HepG2 (cell line): Measurements from ENCODE around the gene PTEN. TPM values are rescaled to one million over a fixed set of nuclear protein-coding genes. Genes with fewer than 3 reads are reported as not detected.

Experiments used
- ATAC-seq: fragments of 200-7000 bp; cut with Tn5 transposase; 3 replicates; pipeline ENCODE4 v1.9.1; 2020; ENCODE audit warnings: mild to moderate bottlenecking, moderate library complexity
- BruUV-seq: library from RNA; stranded (reverse); fragments of 400-500 nt; replicated peaks from 2 replicates; lab custom pipeline; 2021; lab: Mats Ljungman, UMichigan
- CTCF ChIA-PET: fragments of 300-600 bp; formaldehyde crosslinking; extraction: SDS; loops from one replicate; lab custom pipeline; 2021; ENCODE audit warnings: low total read pairs, inconsistent platforms, low intra/inter-chr PET ratio; lab: Yijun Ruan, JAX
- POLR2A ChIA-PET: fragments of 350-600 bp; sonication (Branson Sonifier 250); formaldehyde crosslinking; loops from one replicate; lab custom pipeline; 2020; ENCODE audit warnings: antibody characterized with exemption, inconsistent platforms; lab: Yijun Ruan, JAX
- DNase-seq: peaks from one replicate; pipeline ENCODE4 v3.0.0-alpha.2; 2015; ENCODE audit warnings: low spot score
- FAIRE-seq: peaks from 3 replicates; lab custom pipeline; 2011; peaks lifted over from hg19 to GRCh38; lab: Jason Lieb, UNC
- H2AFZ ChIP-seq: one replicate; pipeline ENCODE4 v1.6.1; 2011; ENCODE audit warnings: low read length, inconsistent platforms
- H3K27ac ChIP-seq: fragments of 300-600 bp; 3 replicates; pipeline ENCODE4 v1.8.0; 2011; ENCODE audit warnings: mixed run types, mild to moderate bottlenecking, mixed read lengths, low read length, inconsistent platforms; ENCODE audit not compliant: insufficient read depth; ENCODE audit errors: extremely low read length
- H3K27me3 ChIP-seq, 2 experiments: fragments of 200-600 bp in 1 of 2; 2 replicates in 1 of 2; 3 replicates in 1 of 2; pipeline versions ENCODE4 v1.6.0 to v1.8.0; 2011; ENCODE audit warnings: low read length in 2 of 2, mild to moderate bottlenecking in 2 of 2, moderate library complexity in 2 of 2, inconsistent platforms in 1 of 2; ENCODE audit not compliant: insufficient read depth in 2 of 2, control insufficient read depth in 1 of 2
- H3K36me3 ChIP-seq, 2 experiments: fragments of 200-600 bp in 1 of 2; replicated peaks in 1 of 2; 2 replicates in 1 of 2; 3 replicates in 1 of 2; pipeline versions ENCODE4 v1.5.1 to v1.8.0; 2011; ENCODE audit warnings: low read length in 2 of 2, inconsistent platforms in 1 of 2; ENCODE audit not compliant: insufficient read depth in 2 of 2, control insufficient read depth in 1 of 2
- H3K4me1 ChIP-seq: 2 replicates; pipeline ENCODE4 v1.5.1; 2012; ENCODE audit warnings: low read length, inconsistent platforms; ENCODE audit not compliant: insufficient read depth
- H3K4me2 ChIP-seq: 2 replicates; pipeline ENCODE4 v1.6.0; 2011; ENCODE audit warnings: low read depth, low read length, inconsistent platforms
- H3K4me3 ChIP-seq, 3 experiments: fragments of 200-600 bp in 1 of 3; sonication (generic), shearing (Covaris generic) in 1 of 3; replicated peaks in 1 of 3; 2 replicates each; pipeline ENCODE4 v1.5.1; 2011 to 2016; ENCODE audit warnings: low read length in 3 of 3, inconsistent platforms in 2 of 3, low read depth in 2 of 3, mild to moderate bottlenecking in 2 of 3, control low read depth in 1 of 3, mixed read lengths in 1 of 3; ENCODE audit not compliant: insufficient read depth in 1 of 3
- H3K79me2 ChIP-seq: one replicate; pipeline ENCODE4 v1.6.1; 2011; ENCODE audit warnings: low read length, inconsistent platforms; ENCODE audit not compliant: insufficient read depth
- H3K9ac ChIP-seq: 2 replicates; pipeline ENCODE4 v1.6.0; 2011; ENCODE audit warnings: mild to moderate bottlenecking, low read depth, low read length, inconsistent platforms; ENCODE audit not compliant: insufficient read depth
- H3K9me3 ChIP-seq: 2 replicates; pipeline ENCODE4 v1.5.1; 2012; ENCODE audit warnings: mild to moderate bottlenecking, low read length
- H4K20me1 ChIP-seq: 2 replicates; pipeline ENCODE4 v1.6.0; 2011; ENCODE audit warnings: inconsistent platforms, mild to moderate bottlenecking, low read length, moderate library complexity; ENCODE audit not compliant: insufficient read depth
- FOXM1 ChIP-seq: sonication (generic); formaldehyde crosslinking; IDR thresholded peaks from 2 replicates; pipeline ENCODE4 v1.5.0; 2020; ENCODE audit warnings: missing genetic modification reagents
- MTF1 ChIP-seq: sonication (generic); formaldehyde crosslinking; IDR thresholded peaks from 2 replicates; pipeline ENCODE4 v1.5.0; 2020; ENCODE audit warnings: missing genetic modification reagents
- NR2C2 ChIP-seq: sonication (generic); formaldehyde crosslinking; IDR thresholded peaks from 2 replicates; pipeline ENCODE4 v1.4.0; 2020; ENCODE audit warnings: missing genetic modification reagents, mild to moderate bottlenecking, moderate library complexity, borderline replicate concordance
- PHF5A ChIP-seq: IDR thresholded peaks from one replicate; pipeline ENCODE4 v1.6.1; 2018; ENCODE audit warnings: low read depth, missing genetic modification reagents; ENCODE audit not compliant: unreplicated experiment
- SIN3B ChIP-seq: fragments of 150-350 bp; IDR thresholded peaks from 2 replicates; pipeline ENCODE4 v1.6.1; 2014; ENCODE audit warnings: low read length
- SMC3 ChIP-seq: IDR thresholded peaks from 2 replicates; pipeline ENCODE4 v1.6.1; 2011; ENCODE audit warnings: low read length, improper control_type of control experiment
- STAG1 ChIP-seq: sonication (generic); formaldehyde crosslinking; IDR thresholded peaks from 2 replicates; pipeline ENCODE4 v1.4.0; 2020; ENCODE audit warnings: missing genetic modification reagents
- ZMYM3 ChIP-seq: sonication (generic); formaldehyde crosslinking; IDR thresholded peaks from 2 replicates; pipeline ENCODE4 v1.5.1; 2020; ENCODE audit warnings: mild to moderate bottlenecking, missing genetic modification reagents
- ZMYM4 ChIP-seq: sonication (generic); formaldehyde crosslinking; IDR thresholded peaks from 2 replicates; pipeline ENCODE4 v1.8.1; 2023; ENCODE audit warnings: mild to moderate bottlenecking, missing genetic modification reagents
- ZNF274 ChIP-seq: sonication (generic); formaldehyde crosslinking; IDR thresholded peaks from 2 replicates; pipeline ENCODE4 v1.5.1; 2020; ENCODE audit warnings: mild to moderate bottlenecking, missing genetic modification reagents
- ZNF280D ChIP-seq: sonication (generic); formaldehyde crosslinking; IDR thresholded peaks from 2 replicates; pipeline ENCODE4 v1.5.1; 2020; ENCODE audit warnings: mild to moderate bottlenecking, missing genetic modification reagents
- ZNF720 ChIP-seq: sonication (generic); formaldehyde crosslinking; IDR thresholded peaks from 2 replicates; pipeline ENCODE4 v1.4.0; 2020; ENCODE audit warnings: missing genetic modification reagents
- ZNF75D ChIP-seq: sonication (generic); formaldehyde crosslinking; IDR thresholded peaks from 2 replicates; pipeline ENCODE4 v1.8.1; 2023; ENCODE audit warnings: missing genetic modification reagents, mild to moderate bottlenecking, borderline replicate concordance
- ZNF766 ChIP-seq: sonication (generic); formaldehyde crosslinking; IDR thresholded peaks from 2 replicates; pipeline ENCODE4 v1.5.0; 2020; ENCODE audit warnings: missing genetic modification reagents, borderline replicate concordance
- ZNF777 ChIP-seq: sonication (generic); formaldehyde crosslinking; IDR thresholded peaks from 2 replicates; pipeline ENCODE4 v1.4.0; 2020; ENCODE audit warnings: missing genetic modification reagents
- ZNF841 ChIP-seq: sonication (generic); formaldehyde crosslinking; IDR thresholded peaks from 2 replicates; pipeline ENCODE4 v1.8.1; 2023; ENCODE audit warnings: missing genetic modification reagents, borderline replicate concordance
- WGBS: methylation state at CpG from one replicate; pipeline ENCODE4 v1.1.6; 2017; ENCODE audit warnings: low lambda C conversion rate; 5-methylcytosine and 5-hydroxymethylcytosine counted together
- in situ Hi-C: cut with HindIII; loops from 2 replicates; pipeline ENCODE4 v1.10.0; 2017; ENCODE audit warnings: low pct_unique_long_range_greater_than_20kb; ENCODE audit not compliant: extremely low pct_ligation_motif_present
- intact Hi-C: fragments of 100-400 bp; cut with micrococcal nuclease; formaldehyde crosslinking; loops from one replicate; pipeline ENCODE4 v1.10.0; 2022; ENCODE audit not compliant: unreplicated experiment
- polyA plus RNA-seq, 8 experiments: library from polyadenylated mRNA; depleted of rRNA in 3 of 8; stranded (reverse) in 7 of 8; unstranded in 1 of 8; fragments of >200 nt; fragmentation: Illumina TruSeq in 4 of 8; extraction: Trizol in 4 of 8; gene quantifications; 2 replicates each; pipeline versions ENCODE4 v1.2.1 to v1.2.3, GENCODE V29; 2011 to 2016; ENCODE audit warnings: low read depth in 4 of 8, missing spikeins in 1 of 8, mixed read lengths in 1 of 8; ENCODE audit not compliant: insufficient read depth in 1 of 8
- total RNA-seq, 5 experiments: library from RNA; depleted of rRNA; stranded (reverse); fragments of >200 nt; fragmentation: Illumina TruSeq; extraction: Trizol; gene quantifications; 2 replicates each; pipeline ENCODE4 v1.2.3, GENCODE V29; 2016; ENCODE audit warnings: low read depth in 1 of 5
- TF ChIP-seq, protein P1 (sequence below): sonication (generic); formaldehyde crosslinking; IDR thresholded peaks from 2 replicates; pipeline ENCODE4 v1.5.0; 2020; ENCODE audit warnings: mild to moderate bottlenecking, missing genetic modification reagents, moderate library complexity

Gene PTEN
- total and polyA plus RNA-seq, 2 of the 13 experiments (the other 11 are each of a cell fraction or from before 2014, with no cell fraction given), result 30.3 to 61.3 TPM

- Histone ChIP-seq H3K4me1 (peaks cover 13% of the 10 kb centered on the region), H3K4me3 (no peak overlapping the region; a peak in 1 of 6 replicates), H3K36me3 (no peaks in the 10 kb centered on the region), H4K20me1 (peaks cover 9% of the 10 kb centered on the region), H3K4me2 (peak overlapping the region; percentile 97), H3K9ac (no peak overlapping the region), H3K79me2 (peaks cover 12% of the 10 kb centered on the region), H2AFZ (peak overlapping the region; percentile 67), H3K9me3 (no peaks in the 10 kb centered on the region), H3K27ac (no peak overlapping the region), H3K27me3 (no peaks in the 10 kb centered on the region; a peak in 1 of 5 replicates)
- no TSS peak for BruUV-seq
- FAIRE-seq (peak; percentile 8), ATAC-seq (no peak), DNase-seq (peak; percentile 69)
- CTCF ChIA-PET, result interaction anchor here (1.3 kb wide), 1 partner anchor 255 kb away, joined by 3 read pairs; no protein-coding TSS in a partner anchor
- in situ Hi-C loops (loop anchor here (5.0 kb wide), 2 partner anchors 252 to 527 kb away; no protein-coding TSS in a partner anchor), intact Hi-C loops (loop anchor here (1.0 kb wide), 1 partner anchor 254 kb away; no protein-coding TSS in a partner anchor)
- POLR2A ChIA-PET, result no interaction called here
- WGBS, result 42% methylated on average over 3 of the region's 3 CpGs
- TF ChIP-seq ZNF274 (CRISPR knock-in tag) (no peak), NR2C2 (CRISPR knock-in tag) (no peak), ZNF280D (no peak), ZNF766 (CRISPR knock-in tag) (no peak), SMC3 (peak; percentile 31; the same call in 1 of the 2 replicates), SIN3B (no peak), FOXM1 (CRISPR knock-in tag) (no peak), ZMYM4 (no peak), ZNF841 (CRISPR knock-in tag) (no peak), ZMYM3 (CRISPR knock-in tag) (no peak), ZNF75D (no peak), ZNF720 (CRISPR knock-in tag) (no peak), MTF1 (no peak), PHF5A (no peak), STAG1 (CRISPR knock-in tag) (peak; percentile 77), ZNF777 (CRISPR knock-in tag) (no peak)
- TF ChIP-seq, protein P1, sequence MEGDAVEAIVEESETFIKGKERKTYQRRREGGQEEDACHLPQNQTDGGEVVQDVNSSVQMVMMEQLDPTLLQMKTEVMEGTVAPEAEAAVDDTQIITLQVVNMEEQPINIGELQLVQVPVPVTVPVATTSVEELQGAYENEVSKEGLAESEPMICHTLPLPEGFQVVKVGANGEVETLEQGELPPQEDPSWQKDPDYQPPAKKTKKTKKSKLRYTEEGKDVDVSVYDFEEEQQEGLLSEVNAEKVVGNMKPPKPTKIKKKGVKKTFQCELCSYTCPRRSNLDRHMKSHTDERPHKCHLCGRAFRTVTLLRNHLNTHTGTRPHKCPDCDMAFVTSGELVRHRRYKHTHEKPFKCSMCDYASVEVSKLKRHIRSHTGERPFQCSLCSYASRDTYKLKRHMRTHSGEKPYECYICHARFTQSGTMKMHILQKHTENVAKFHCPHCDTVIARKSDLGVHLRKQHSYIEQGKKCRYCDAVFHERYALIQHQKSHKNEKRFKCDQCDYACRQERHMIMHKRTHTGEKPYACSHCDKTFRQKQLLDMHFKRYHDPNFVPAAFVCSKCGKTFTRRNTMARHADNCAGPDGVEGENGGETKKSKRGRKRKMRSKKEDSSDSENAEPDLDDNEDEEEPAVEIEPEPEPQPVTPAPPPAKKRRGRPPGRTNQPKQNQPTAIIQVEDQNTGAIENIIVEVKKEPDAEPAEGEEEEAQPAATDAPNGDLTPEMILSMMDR (CRISPR knock-in tag), result peak; percentile 55
Observed at GRCh38 chr10:87860156-87860795, 3.1 kb upstream of the PTEN start.
